C4-2B (cell line): ENCODE results near the gene MINAR1.

Experiments
- H3K27ac ChIP-seq: fragments of 450-650 bp; 2 replicates; pipeline ENCODE4 v1.5.1; 2017
- CTCF ChIP-seq: fragments of 450-650 bp; conservative IDR thresholded peaks from 2 replicates; pipeline ENCODE4 v1.5.1; 2017; ENCODE audit warnings: mild to moderate bottlenecking
- ZFX ChIP-seq: fragments of 450-650 bp; IDR thresholded peaks from 2 replicates; pipeline ENCODE4 v1.6.1; 2017

Gene MINAR1

GRCh38 chr15:79433276-79433990, 1.3 kb downstream of the MINAR1 start:
- no peak overlapping the region for H3K27ac ChIP-seq
- no peak for TF ChIP-seq ZFX
- TF ChIP-seq CTCF: no peak

GRCh38 chr15:79434361-79434760, 2.2 kb downstream of the MINAR1 start:
- TF ChIP-seq CTCF (no peak), ZFX (no peak)
- H3K27ac ChIP-seq: no peak overlapping the region

DNA sequence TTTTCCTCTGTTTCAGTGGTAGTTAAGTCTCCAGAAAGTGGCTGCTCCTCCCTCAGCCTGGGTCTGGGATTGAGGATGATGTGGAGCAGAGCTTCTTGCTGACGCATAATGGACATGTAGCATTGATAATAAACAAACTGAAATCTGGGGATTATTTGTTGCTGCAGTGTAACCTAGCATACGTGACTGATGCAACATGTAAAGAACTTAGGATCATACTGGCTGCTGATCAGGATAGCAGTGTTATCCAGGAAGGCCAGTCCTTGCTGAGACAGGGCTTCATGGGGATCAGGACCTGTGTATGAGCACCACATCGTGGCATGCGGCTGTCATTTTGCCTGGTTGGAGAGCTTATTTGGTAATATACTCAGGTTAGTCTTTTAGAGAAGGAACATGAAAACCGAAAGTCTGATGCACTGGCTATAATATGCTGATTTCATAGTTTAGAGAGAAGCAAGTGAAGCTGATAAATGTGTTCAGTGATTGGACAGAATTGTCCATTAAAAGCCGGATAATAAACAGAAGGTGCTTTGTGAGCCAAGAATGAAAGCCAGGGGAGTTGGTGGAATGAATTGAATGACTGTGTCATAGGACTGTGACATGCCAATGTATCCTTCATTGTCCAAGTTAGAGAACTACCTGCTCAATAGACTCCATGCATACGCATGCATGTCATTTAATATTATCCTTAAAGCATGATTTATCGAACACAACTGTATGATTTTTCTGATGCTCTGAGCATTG, 4.1 kb downstream of the MINAR1 start:
- TF ChIP-seq CTCF (no peak), ZFX (no peak)
- no peak overlapping the region for H3K27ac ChIP-seq

DNA sequence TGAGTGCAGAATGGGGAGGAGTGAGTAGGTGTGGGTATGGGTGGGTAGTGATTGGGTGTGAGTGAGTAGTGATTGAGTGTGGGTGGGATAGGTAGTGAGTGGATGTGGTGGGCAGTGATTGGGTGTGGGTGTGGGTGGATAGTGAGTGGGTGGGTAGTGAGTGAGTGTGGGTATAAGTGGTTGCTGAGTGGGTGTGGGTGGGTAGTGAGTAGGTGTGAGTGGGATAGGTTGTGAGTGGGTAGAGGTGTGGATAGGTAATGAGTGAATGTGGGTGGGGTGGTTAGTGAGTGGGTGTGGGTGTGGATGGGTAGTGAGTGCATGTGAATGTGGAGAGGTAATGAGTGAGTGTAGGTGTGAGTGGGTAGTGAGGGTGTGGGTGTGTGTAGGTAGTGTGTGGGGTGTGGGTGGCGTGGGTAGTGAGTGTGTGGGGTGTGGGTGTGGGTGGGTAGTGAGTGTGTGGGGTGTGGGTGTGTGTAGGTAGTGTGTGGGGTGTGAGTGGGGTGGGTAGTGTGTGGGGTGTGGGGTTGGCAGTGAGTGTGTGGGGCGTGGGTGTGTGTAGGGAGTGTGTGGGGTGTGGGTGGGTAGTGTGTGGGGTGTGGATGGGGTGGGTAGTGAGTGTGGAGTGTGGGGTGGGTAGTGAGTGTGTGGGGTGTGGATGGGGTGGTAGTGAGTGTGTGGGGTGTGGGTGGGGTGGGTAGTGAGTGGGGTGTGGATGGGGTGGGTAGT, 5.3 kb downstream of the MINAR1 start:
- TF ChIP-seq CTCF: no peak
- TF ChIP-seq ZFX: no peak
- no peak overlapping the region for H3K27ac ChIP-seq

DNA sequence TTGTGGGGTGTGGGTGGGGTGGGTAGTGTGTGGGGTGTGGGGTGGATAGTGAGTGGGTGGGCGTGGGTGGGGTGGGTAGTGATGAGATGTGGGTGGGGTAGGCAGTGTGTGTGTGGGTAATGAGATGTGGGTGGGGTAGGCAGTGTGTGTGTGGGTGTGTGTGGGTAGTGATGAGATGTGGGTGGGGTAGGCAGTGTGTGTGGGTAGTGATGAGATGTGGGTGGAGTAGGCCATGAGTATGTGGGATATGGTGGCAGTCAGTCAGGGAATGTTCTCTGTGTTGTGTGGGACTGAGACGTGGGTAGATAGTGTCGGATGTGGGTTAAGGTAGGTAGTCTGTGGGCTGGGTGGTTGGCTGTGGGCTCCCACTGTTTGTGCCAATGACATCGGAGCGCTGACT, 7.1 kb downstream of the MINAR1 start:
- TF ChIP-seq ZFX: no peak
- no peak for TF ChIP-seq CTCF
- no peak overlapping the region for H3K27ac ChIP-seq

GRCh38 chr15:79440355-79440908, 8.3 kb downstream of the MINAR1 start:
- no peak for TF ChIP-seq ZFX
- TF ChIP-seq CTCF: no peak
- H3K27ac ChIP-seq: no peak overlapping the region

DNA sequence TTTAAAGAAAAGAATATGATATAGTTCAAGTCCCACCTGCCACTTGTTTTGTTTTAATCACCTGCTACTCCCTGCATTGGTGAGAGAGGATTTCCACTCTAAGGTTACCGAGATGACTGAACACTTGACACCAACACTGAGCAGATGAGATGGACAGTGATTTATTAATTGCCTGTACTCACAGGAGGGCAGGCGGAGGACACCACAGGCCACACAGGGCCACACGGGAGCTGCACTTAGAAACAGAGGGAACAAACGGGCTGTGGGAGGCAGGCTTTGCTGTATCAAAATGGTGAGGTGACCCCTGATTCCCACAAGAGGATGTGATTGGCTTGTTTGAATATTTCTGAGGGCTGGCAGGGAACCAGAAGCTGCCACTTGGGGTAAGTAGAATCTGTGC, 10.8 kb downstream of the MINAR1 start:
- TF ChIP-seq CTCF (no peak), ZFX (no peak)
- H3K27ac ChIP-seq: no peak overlapping the region
